Stomach (tissue), 9 donors: ENCODE results near the gene SELENOO. TPM values are rescaled to one million over a fixed set of nuclear protein-coding genes. Genes with fewer than 3 reads are reported as not detected.

Experiments
- DNase-seq, 2 donors: peaks; one replicate each; pipeline versions ENCODE4 v3.0.0 to v3.0.0-alpha.2; 2013 to 2019
- H3K27ac ChIP-seq, 5 donors: fragments of 200-600 bp in 4 of 5; sonication (generic) in 4 of 5; one replicate each; pipeline ENCODE4 v1.5.1; 2013 to 2019; ENCODE audit warnings: mild to moderate bottlenecking in 1 of 5, moderate library complexity in 1 of 5
- H3K27me3 ChIP-seq, 3 donors: fragments of 200-600 bp; sonication (generic); one replicate each; pipeline ENCODE4 v1.5.1; 2017 to 2019; ENCODE audit warnings: mixed run types in 1 of 3
- H3K36me3 ChIP-seq, 4 donors: fragments of 200-600 bp; sonication (generic); 1 replicate in 3 of 4; 2 replicates in 1 of 4; pipeline ENCODE4 v1.5.1; 2016 to 2019
- H3K4me1 ChIP-seq, 4 donors: fragments of 200-600 bp; sonication (generic); one replicate each; pipeline ENCODE4 v1.5.1; 2016 to 2019
- H3K4me3 ChIP-seq, 4 donors: fragments of 200-600 bp; sonication (generic) in 3 of 4; one replicate each; pipeline ENCODE4 v1.5.1; 2016 to 2019; ENCODE audit warnings: mild to moderate bottlenecking in 1 of 4
- H3K9me3 ChIP-seq, 4 donors: fragments of 200-600 bp; sonication (generic); one replicate each; pipeline ENCODE4 v1.5.1; 2016 to 2019
- CTCF ChIP-seq, 7 experiments: fragments of 450-650 bp in 4 of 7; fragments of 200-600 bp in 3 of 7; sonication (generic) in 3 of 7; IDR thresholded peaks; one replicate each; pipeline ENCODE4 v1.5.1; 2016 to 2019; ENCODE audit warnings: antibody characterized with exemption in 7 of 7, control low read depth in 2 of 7, mild to moderate bottlenecking in 1 of 7
- EP300 ChIP-seq: sonication (generic); formaldehyde crosslinking; IDR thresholded peaks from one replicate; pipeline ENCODE4 v1.6.1; 2017; ENCODE audit warnings: antibody characterized with exemption
- POLR2A ChIP-seq, 4 donors: fragments of 450-650 bp; IDR thresholded peaks; one replicate each; pipeline ENCODE4 v1.6.1; 2016; ENCODE audit warnings: antibody characterized with exemption in 4 of 4, control low read depth in 2 of 4, mild to moderate bottlenecking in 1 of 4, moderate library complexity in 1 of 4
- POLR2AphosphoS5 ChIP-seq, 3 donors: sonication (generic); formaldehyde crosslinking; IDR thresholded peaks; one replicate each; pipeline ENCODE4 v1.6.1; 2016; ENCODE audit warnings: antibody characterized with exemption in 3 of 3
- WGBS, 5 donors: extraction: QIAGEN DNeasy Blood & Tissue Kit in 3 of 5; methylation state at CpG; one replicate each; pipeline versions ENCODE4 v1.1.5 to v1.1.7; 2013 to 2018; 5-methylcytosine and 5-hydroxymethylcytosine counted together
- intact Hi-C: fragments of 100-400 bp; cut with DNase I; formaldehyde crosslinking; loops from one replicate; pipeline ENCODE4 v1.15.1; 2023; ENCODE audit warnings: low total_unique reads
- polyA plus RNA-seq, 3 donors: library from polyadenylated mRNA; stranded (reverse); fragments of 200-250 nt; gene quantifications; one replicate each; pipeline ENCODE4 v1.2.3, GENCODE V29; 2013
- total RNA-seq, 5 donors: library from RNA; depleted of rRNA; stranded (reverse); fragments of >200 nt; gene quantifications; one replicate each; pipeline versions ENCODE4 v1.1.0 to v1.2.3, GENCODE V29; 2014 to 2016
- donor health status: healthy with polysubstance abuse.
- donor health status: Bipolar disorder and iron deficiency.
- donor health status: healthy.

SELENOO gene
- total and polyA plus RNA-seq, 8 donors = 10.1 to 185 (median 35.3) TPM

- Histone ChIP-seq H3K9me3 (no peaks in the 10 kb centered on the region), H3K27me3 (peaks cover 0 to 9% (median 0%) of the 10 kb centered on the region in 3 donors), H3K36me3 (peaks cover 0 to 12% (median 4%) of the 10 kb centered on the region in 4 donors), H3K4me1 (peaks cover 25 to 57% (median 54%) of the 10 kb centered on the region in 4 donors), H3K4me3 (no peak overlapping the region), H3K27ac (no peak overlapping the region)
- no peak for TF ChIP-seq POLR2A (IDR thresholded peaks at IDR 0.05)
- WGBS, 5 donors = 74 to 79% (median 79%) methylated on average over 19 to 22 of the region's 22 CpGs
- DNase-seq = no peak
- intact Hi-C loops = loop anchor here (10.0 kb wide), 1 partner anchor 252 kb away; the partner anchor contains the start of genes LMF2 and NCAPH2
These were observed 52.5 kb downstream of the SELENOO start for GRCh38 chr22:50253046-50253915.

GRCh38 chr22:50253941-50254340 lies 53.1 kb downstream of the SELENOO start:
- intact Hi-C loops = loop anchor here (10.0 kb wide), 1 partner anchor 251 kb away; the partner anchor contains the start of genes LMF2 and NCAPH2
- peaks cover 0 to 13% (median 0%) of the 10 kb centered on the region in 3 donors for H3K27me3 ChIP-seq
- peaks cover 0 to 12% (median 4%) of the 10 kb centered on the region in 4 donors for H3K36me3 ChIP-seq
- TF ChIP-seq CTCF (IDR thresholded peaks at IDR 0.05) (no peak), EP300 (no peak)
- H3K9me3 ChIP-seq = no peaks in the 10 kb centered on the region
- 35 to 67% (median 58%) methylated on average over 4 to 8 of the region's 8 CpGs for WGBS, 5 donors
- no peak overlapping the region for H3K4me3 ChIP-seq
- H3K27ac ChIP-seq = no peak overlapping the region
- no peak for DNase-seq
- H3K4me1 ChIP-seq = peaks cover 25 to 57% (median 52%) of the 10 kb centered on the region in 4 donors

GRCh38 chr22:50255099-50255498 lies 54.3 kb downstream of the SELENOO start:
- Histone ChIP-seq H3K4me1 (peaks cover 17 to 53% (median 50%) of the 10 kb centered on the region in 4 donors), H3K9me3 (no peaks in the 10 kb centered on the region), H3K36me3 (peaks cover 0 to 12% (median 4%) of the 10 kb centered on the region in 4 donors), H3K27ac (no peak overlapping the region), H3K4me3 (no peak overlapping the region), H3K27me3 (peaks cover 0 to 25% (median under 1%) of the 10 kb centered on the region in 3 donors)
- intact Hi-C loops = loop anchor here (10.0 kb wide), 1 partner anchor 250 kb away; the partner anchor contains the start of genes LMF2 and NCAPH2
- DNase-seq = no peak
- WGBS, 5 donors = 82 to 91% (median 89%) methylated on average over 10 to 19 of the region's 19 CpGs
- TF ChIP-seq EP300 (no peak), CTCF (IDR thresholded peaks at IDR 0.05) (no peak), POLR2A (IDR thresholded peaks at IDR 0.05) (no peak)

DNA sequence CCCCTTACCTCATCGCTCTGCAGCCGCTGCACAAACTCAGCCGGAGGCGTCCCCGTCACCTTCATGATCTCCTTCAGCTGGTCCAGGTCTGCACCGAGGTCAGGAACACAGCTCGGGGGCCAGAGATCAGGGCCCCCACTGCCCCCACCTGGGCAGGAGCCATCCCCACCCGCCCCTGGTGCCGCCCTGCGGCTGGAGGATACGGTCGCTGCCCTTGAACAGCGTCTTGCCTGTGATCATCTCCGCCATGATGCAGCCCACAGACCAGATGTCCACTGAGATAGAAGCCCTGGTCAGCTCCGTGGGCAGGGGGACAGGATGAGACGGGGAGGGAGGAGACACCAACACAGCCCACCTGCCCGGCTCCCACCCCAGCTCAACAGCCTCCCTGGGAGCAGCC lies 54.8 kb downstream of the SELENOO start:
- no peak overlapping the region for H3K27ac ChIP-seq
- H3K36me3 ChIP-seq = peaks cover 0 to 12% (median 4%) of the 10 kb centered on the region in 4 donors
- peaks cover 0 to 30% (median 6%) of the 10 kb centered on the region in 3 donors for H3K27me3 ChIP-seq
- no peak for TF ChIP-seq POLR2AphosphoS5 (IDR thresholded peaks at IDR 0.05)
- no peak for TF ChIP-seq EP300
- no peak for TF ChIP-seq POLR2A (IDR thresholded peaks at IDR 0.05)
- TF ChIP-seq CTCF (IDR thresholded peaks at IDR 0.05) = no peak
- no peaks in the 10 kb centered on the region for H3K9me3 ChIP-seq
- no peak overlapping the region for H3K4me3 ChIP-seq
- DNase-seq = no peak
- peaks cover 15 to 53% (median 50%) of the 10 kb centered on the region in 4 donors for H3K4me1 ChIP-seq
- intact Hi-C loops = loop anchor here (10.0 kb wide), 1 partner anchor 249 kb away; the partner anchor contains the start of genes LMF2 and NCAPH2
- WGBS, 5 donors = 93 to 95% (median 94%) methylated on average over 10 to 17 of the region's 17 CpGs
